IMR-90 (cell line): Measurements from ENCODE around the gene VSIG10L. TPM values are rescaled to one million over a fixed set of nuclear protein-coding genes. Genes with fewer than 3 reads are reported as not detected.

Experiments used
- ATAC-seq: fragments of 200-7000 bp; cut with Tn5 transposase; 2 replicates; pipeline ENCODE4 v1.9.1; 2020; ENCODE audit warnings: low read depth, mild to moderate bottlenecking, moderate library complexity
- BruUV-seq: library from RNA; stranded (reverse); fragments of 400-500 nt; replicated peaks from 2 replicates; lab custom pipeline; 2021; lab: Mats Ljungman, UMichigan
- CTCF ChIA-PET: fragments of 300-600 bp; formaldehyde crosslinking; extraction: SDS; loops from one replicate; lab custom pipeline; 2021; ENCODE audit warnings: antibody characterized with exemption; lab: Yijun Ruan, JAX
- POLR2A ChIA-PET: fragments of 300-600 bp; sonication (Branson Sonifier 250); formaldehyde crosslinking; loops from one replicate; lab custom pipeline; 2022; ENCODE audit warnings: antibody characterized with exemption; ENCODE audit not compliant: unreplicated experiment; lab: Charles Lee
- DNase-seq: peaks from one replicate; pipeline ENCODE4 v3.0.0; 2013
- H2AFZ ChIP-seq: replicated peaks from 2 replicates; pipeline ENCODE3; 2013; ENCODE audit warnings: low read length, mild to moderate bottlenecking; ENCODE audit not compliant: poor library complexity
- H2AK5ac ChIP-seq: 2 replicates; pipeline ENCODE4 v1.6.1; 2013; ENCODE audit warnings: low read depth, low read length, inconsistent platforms
- H2AK9ac ChIP-seq: replicated peaks from 2 replicates; pipeline ENCODE3; 2013; ENCODE audit warnings: mild to moderate bottlenecking, low read depth, low read length, moderate library complexity; ENCODE audit not compliant: poor library complexity
- H2BK120ac ChIP-seq: 2 replicates; pipeline ENCODE4 v1.6.1; 2013; ENCODE audit warnings: low read depth, low read length, inconsistent platforms
- H2BK15ac ChIP-seq: 3 replicates; pipeline ENCODE4 v1.6.1; 2013; ENCODE audit warnings: low read depth, low read length, inconsistent platforms
- H2BK20ac ChIP-seq: 2 replicates; pipeline ENCODE4 v1.6.1; 2013; ENCODE audit warnings: low read depth, mild to moderate bottlenecking, inconsistent platforms, low read length, moderate library complexity
- H2BK5ac ChIP-seq: 2 replicates; pipeline ENCODE4 v1.6.1; 2013; ENCODE audit warnings: mild to moderate bottlenecking, low read depth, low read length, inconsistent platforms; ENCODE audit not compliant: poor library complexity, severe bottlenecking
- H3K14ac ChIP-seq: replicated peaks from 2 replicates; pipeline ENCODE4 v1.6.1; 2013; ENCODE audit warnings: low read depth, low read length, inconsistent platforms
- H3K18ac ChIP-seq: 2 replicates; pipeline ENCODE4 v1.6.1; 2013; ENCODE audit warnings: low read depth, low read length, control low read depth
- H3K23ac ChIP-seq: 2 replicates; pipeline ENCODE4 v1.6.1; 2013; ENCODE audit warnings: low read depth, low read length, inconsistent platforms
- H3K27ac ChIP-seq: 2 replicates; pipeline ENCODE4 v1.5.1; 2013; ENCODE audit warnings: mild to moderate bottlenecking, control low read depth, low read length; ENCODE audit not compliant: insufficient read depth
- H3K27me3 ChIP-seq: 2 replicates; pipeline ENCODE4 v1.6.1; 2013; ENCODE audit warnings: low read length; ENCODE audit not compliant: control insufficient read depth, insufficient read depth
- H3K36me3 ChIP-seq: 2 replicates; pipeline ENCODE4 v1.6.1; 2013; ENCODE audit warnings: low read length, mixed read lengths; ENCODE audit not compliant: control insufficient read depth, insufficient read depth
- H3K4ac ChIP-seq: 2 replicates; pipeline ENCODE4 v1.6.1; 2013; ENCODE audit warnings: low read depth, low read length, inconsistent platforms
- H3K4me1 ChIP-seq: 2 replicates; pipeline ENCODE4 v1.6.1; 2013; ENCODE audit warnings: low read length, mixed read lengths; ENCODE audit not compliant: control insufficient read depth, insufficient read depth
- H3K4me2 ChIP-seq: 2 replicates; pipeline ENCODE4 v1.6.1; 2013; ENCODE audit warnings: low read depth, mild to moderate bottlenecking, control low read depth, low read length, moderate library complexity
- H3K4me3 ChIP-seq: 2 replicates; pipeline ENCODE4 v1.5.1; 2013; ENCODE audit warnings: low read depth, mild to moderate bottlenecking, control low read depth, low read length, moderate library complexity; ENCODE audit not compliant: insufficient read depth
- H3K56ac ChIP-seq: 2 replicates; pipeline ENCODE4 v1.6.1; 2013; ENCODE audit warnings: low read length, inconsistent platforms; ENCODE audit not compliant: insufficient read depth; ENCODE audit errors: extremely low read depth
- H3K79me1 ChIP-seq, 2 experiments: 2 replicates each; pipeline ENCODE4 v1.6.1; 2013; ENCODE audit warnings: low read length in 2 of 2, inconsistent platforms in 1 of 2, low read depth in 1 of 2
- H3K9ac ChIP-seq: 2 replicates; pipeline ENCODE4 v1.6.1; 2013; ENCODE audit warnings: low read depth, low read length, control low read depth
- H3K9me1 ChIP-seq: 2 replicates; pipeline ENCODE4 v1.6.1; 2013; ENCODE audit warnings: low read length, inconsistent platforms; ENCODE audit not compliant: insufficient read depth
- H3K9me3 ChIP-seq: 2 replicates; pipeline ENCODE4 v1.6.1; 2013; ENCODE audit warnings: low read length; ENCODE audit not compliant: control insufficient read depth, insufficient read depth
- H4K20me1 ChIP-seq: 2 replicates; pipeline ENCODE4 v1.6.1; 2013; ENCODE audit warnings: low read length, inconsistent platforms; ENCODE audit not compliant: insufficient read depth
- H4K5ac ChIP-seq: 2 replicates; pipeline ENCODE4 v1.6.1; 2013; ENCODE audit warnings: mild to moderate bottlenecking, low read depth, low read length, control low read depth
- H4K8ac ChIP-seq, 2 experiments: 2 replicates each; pipeline ENCODE4 v1.6.1; 2013; ENCODE audit warnings: low read depth in 2 of 2, low read length in 2 of 2, control low read depth in 1 of 2, inconsistent platforms in 1 of 2
- H4K91ac ChIP-seq: 2 replicates; pipeline ENCODE4 v1.6.1; 2013; ENCODE audit warnings: low read depth, low read length, inconsistent platforms; ENCODE audit not compliant: insufficient read depth
- BHLHE40 ChIP-seq: fragments of 150-350 bp; IDR thresholded peaks from 2 replicates; pipeline ENCODE4 v1.6.1; 2016; ENCODE audit warnings: mild to moderate bottlenecking, low read depth, low read length
- CEBPB ChIP-seq: IDR thresholded peaks from 2 replicates; pipeline ENCODE4 v1.6.1; 2012; ENCODE audit warnings: low read depth, low read length, improper control_type of control experiment
- CHD1 ChIP-seq: IDR thresholded peaks from 2 replicates; pipeline ENCODE4 v1.6.1; 2012; ENCODE audit warnings: low read depth, low read length, improper control_type of control experiment
- ELK1 ChIP-seq: fragments of 150-350 bp; IDR thresholded peaks from 2 replicates; pipeline ENCODE4 v1.6.1; 2016; ENCODE audit warnings: low read depth, mild to moderate bottlenecking, low read length, moderate library complexity, borderline replicate concordance
- FOS ChIP-seq: fragments of 150-350 bp; IDR thresholded peaks from 2 replicates; pipeline ENCODE4 v1.6.1; 2016; ENCODE audit warnings: low read depth, low read length
- MAFK ChIP-seq: IDR thresholded peaks from 2 replicates; pipeline ENCODE4 v1.6.1; 2012; ENCODE audit warnings: low read depth, low read length, improper control_type of control experiment
- MXI1 ChIP-seq: IDR thresholded peaks from 2 replicates; pipeline ENCODE4 v1.6.1; 2012; ENCODE audit warnings: low read depth, mild to moderate bottlenecking, low read length, moderate library complexity, borderline replicate concordance
- NFE2L2 ChIP-seq: fragments of 150-350 bp; IDR thresholded peaks from 2 replicates; pipeline ENCODE4 v1.6.1; 2016; ENCODE audit warnings: low read depth, mild to moderate bottlenecking, low read length
- POLR2A ChIP-seq: IDR thresholded peaks from 2 replicates; pipeline ENCODE4 v1.6.1; 2012; ENCODE audit warnings: mild to moderate bottlenecking, low read depth, low read length
- RAD21 ChIP-seq: IDR thresholded peaks from 2 replicates; pipeline ENCODE4 v1.6.1; 2012; ENCODE audit warnings: low read length, improper control_type of control experiment
- RCOR1 ChIP-seq: IDR thresholded peaks from 2 replicates; pipeline ENCODE4 v1.6.1; 2012; ENCODE audit warnings: mild to moderate bottlenecking, low read length, improper control_type of control experiment; ENCODE audit not compliant: insufficient replicate concordance
- RFX5 ChIP-seq: IDR thresholded peaks from 2 replicates; pipeline ENCODE4 v1.8.0; 2012; ENCODE audit warnings: low read depth, mild to moderate bottlenecking, low read length, moderate library complexity
- SMC3 ChIP-seq: fragments of 150-350 bp; IDR thresholded peaks from 2 replicates; pipeline ENCODE4 v1.6.1; 2016; ENCODE audit warnings: low read depth, mild to moderate bottlenecking, antibody characterized with exemption, low read length, moderate library complexity
- USF2 ChIP-seq: fragments of 150-350 bp; IDR thresholded peaks from 2 replicates; pipeline ENCODE4 v1.6.1; 2017; ENCODE audit warnings: mild to moderate bottlenecking, antibody characterized with exemption, low read length, low read depth
- WGBS, 2 experiments: methylation state at CpG; one replicate each; pipeline versions ENCODE4 v1.1.5 to v1.1.7; 2013; ENCODE audit warnings: missing lambda C conversion rate in 2 of 2; ENCODE audit not compliant: insufficient read length in 1 of 2; ENCODE audit errors: extremely low coverage in 2 of 2; 5-methylcytosine and 5-hydroxymethylcytosine counted together
- dilution Hi-C: fragments of 300-500 bp; cut with HindIII; formaldehyde crosslinking; loops from one replicate; pipeline ENCODE4 v1.14.3; 2018; ENCODE audit warnings: low sequenced_read_pairs; ENCODE audit not compliant: unreplicated experiment
- in situ Hi-C: fragments of 300-500 bp; cut with MboI; formaldehyde crosslinking; loops from 3 replicates; pipeline ENCODE4 v1.14.3; 2019; ENCODE audit warnings: low sequenced_read_pairs, inconsistent platforms, mixed read lengths
- intact Hi-C: fragments of 100-400 bp; cut with micrococcal nuclease; formaldehyde crosslinking; loops from 2 replicates; pipeline ENCODE4 v1.10.0; 2022
- polyA plus RNA-seq, 3 experiments: library from polyadenylated mRNA; depleted of rRNA; stranded (reverse); fragments of >200 nt; gene quantifications; 2 replicates each; pipeline ENCODE4 v1.2.3, GENCODE V29; 2012; ENCODE audit warnings: low replicate concordance in 1 of 3
- total RNA-seq: library from RNA; depleted of rRNA; stranded (reverse); fragments of >200 nt; gene quantifications from 2 replicates; pipeline ENCODE4 v1.2.3, GENCODE V29; 2012

VSIG10L gene
- total and polyA plus RNA-seq, 2 of the 4 experiments (the other 2 are of a cell fraction): 0.18 to 1.2 TPM

GRCh38 chr19:51297406-51297805 is 44.5 kb downstream of the VSIG10L start:
- in situ Hi-C loops (no loop called here), dilution Hi-C loops (no loop called here), intact Hi-C loops (no loop called here)
- Histone ChIP-seq H3K9me3 (peaks cover 2% of the 10 kb centered on the region; the same call in 1 of the 2 replicates), H2AK5ac (no peak overlapping the region), H2AFZ (no peak overlapping the region), H3K23ac (no peak overlapping the region), H3K27ac (no peak overlapping the region), H3K18ac (no peak overlapping the region), H3K36me3 (no peaks in the 10 kb centered on the region), H2BK5ac (no peak overlapping the region), H3K14ac (no peak overlapping the region), H2AK9ac (no peak overlapping the region), H3K9me1 (no peaks in the 10 kb centered on the region), H3K27me3 (no peaks in the 10 kb centered on the region), H3K4me2 (no peak overlapping the region), H2BK15ac (no peak overlapping the region), H4K5ac (no peak overlapping the region), H2BK20ac (no peak overlapping the region), H3K4ac (no peak overlapping the region), H2BK120ac (no peak overlapping the region), H3K79me1 (no peaks in the 10 kb centered on the region), H3K9ac (no peak overlapping the region), H3K4me1 (no peaks in the 10 kb centered on the region), H4K91ac (no peak overlapping the region), H4K20me1 (no peaks in the 10 kb centered on the region), H3K4me3 (no peak overlapping the region), H3K56ac (no peak overlapping the region), H4K8ac (no peak overlapping the region)
- WGBS, 2 experiments: no CpG with 5 or more reads among the region's 5 CpGs
- POLR2A ChIA-PET: no interaction called here
- no peak for TF ChIP-seq RCOR1
- no peak for TF ChIP-seq USF2
- TF ChIP-seq POLR2A: no peak
- TF ChIP-seq CEBPB: no peak
- TF ChIP-seq MXI1: no peak
- TF ChIP-seq NFE2L2: no peak
- no peak for TF ChIP-seq MAFK
- TF ChIP-seq FOS: no peak
- no peak for TF ChIP-seq RAD21
- TF ChIP-seq BHLHE40: no peak
- TF ChIP-seq ELK1: no peak
- no peak for TF ChIP-seq CHD1
- TF ChIP-seq RFX5: no peak
- no peak for TF ChIP-seq SMC3
- CTCF ChIA-PET: no interaction called here
- BruUV-seq: no TSS peak
- DNase-seq (no peak), ATAC-seq (no peak)
